Measurements from ENCODE around the gene JAG2.
A peak's percentile ranks its signal among the peaks of the same experiment; 100 is the strongest.

JAG2 gene

GRCh38 chr14:105168496-105168978 lies at the start of gene JAG2:
JAG2 (minus strand) TSS chr14:105168776; CDS start chr14:105168420, 356 bp downstream.
- DNase-seq (ENCODE audit: low read depth, low spot score) = no peak
- H3K27me3 ChIP-seq (ENCODE audit: insufficient read depth, insufficient read length) = no peaks in the 10 kb centered on the region
- H3K9ac ChIP-seq (ENCODE audit: insufficient read length, low read depth) = peak within 1 kb of the TSS; percentile 67
- H3K4me1 ChIP-seq (ENCODE audit: insufficient read depth, insufficient read length) = peaks cover 25% of the 10 kb centered on the region
- TF ChIP-seq SUZ12 (IDR thresholded peaks at IDR 0.05; ENCODE audit: extremely low read depth, insufficient read depth, insufficient read length) (no peak), YY1 (IDR thresholded peaks at IDR 0.05; ENCODE audit: insufficient read depth, insufficient read length) (no peak), ZNF274 (IDR thresholded peaks at IDR 0.05; ENCODE audit: low read depth, low read length) (no peak)
- H3K4me3 ChIP-seq (ENCODE audit: insufficient read length, low read depth) = peak within 1 kb of the TSS; percentile 57
- peaks cover 3% of the 10 kb centered on the region for H3K36me3 ChIP-seq (ENCODE audit: insufficient read depth, insufficient read length, low read length)
- H3K9me3 ChIP-seq (ENCODE audit: insufficient read depth, low read length) = no peaks in the 10 kb centered on the region

GRCh38 chr14:105217774-105218173 lies 49.2 kb upstream of the JAG2 start:
- Histone ChIP-seq H3K36me3 (ENCODE audit: insufficient read depth, insufficient read length, low read length) (peaks cover 49% of the 10 kb centered on the region), H3K4me3 (ENCODE audit: insufficient read length, low read depth) (no peak overlapping the region), H3K9ac (ENCODE audit: insufficient read length, low read depth) (no peak overlapping the region), H3K27me3 (ENCODE audit: insufficient read depth, insufficient read length) (no peaks in the 10 kb centered on the region), H3K9me3 (ENCODE audit: insufficient read depth, low read length) (no peaks in the 10 kb centered on the region), H3K4me1 (ENCODE audit: insufficient read depth, insufficient read length) (peaks cover 2% of the 10 kb centered on the region)
- no peak for DNase-seq (ENCODE audit: low read depth, low spot score)
- TF ChIP-seq SUZ12 (IDR thresholded peaks at IDR 0.05; ENCODE audit: extremely low read depth, insufficient read depth, insufficient read length) (no peak), YY1 (IDR thresholded peaks at IDR 0.05; ENCODE audit: insufficient read depth, insufficient read length) (no peak)

- Histone ChIP-seq H3K9ac (ENCODE audit: insufficient read length, low read depth) (no peak overlapping the region), H3K36me3 (ENCODE audit: insufficient read depth, insufficient read length, low read length) (peaks cover 56% of the 10 kb centered on the region), H3K27me3 (ENCODE audit: insufficient read depth, insufficient read length) (no peaks in the 10 kb centered on the region), H3K4me1 (ENCODE audit: insufficient read depth, insufficient read length) (peaks cover 2% of the 10 kb centered on the region), H3K9me3 (ENCODE audit: insufficient read depth, low read length) (no peaks in the 10 kb centered on the region), H3K4me3 (ENCODE audit: insufficient read length, low read depth) (no peak overlapping the region)
- DNase-seq (ENCODE audit: low read depth, low spot score) = no peak
- TF ChIP-seq ZNF274 (IDR thresholded peaks at IDR 0.05; ENCODE audit: low read depth, low read length) = no peak
- no peak for TF ChIP-seq YY1 (IDR thresholded peaks at IDR 0.05; ENCODE audit: insufficient read depth, insufficient read length)
- no peak for TF ChIP-seq SUZ12 (IDR thresholded peaks at IDR 0.05; ENCODE audit: extremely low read depth, insufficient read depth, insufficient read length)
Observed at GRCh38 chr14:105216490-105217247, 48.1 kb upstream of the JAG2 start.

DNA sequence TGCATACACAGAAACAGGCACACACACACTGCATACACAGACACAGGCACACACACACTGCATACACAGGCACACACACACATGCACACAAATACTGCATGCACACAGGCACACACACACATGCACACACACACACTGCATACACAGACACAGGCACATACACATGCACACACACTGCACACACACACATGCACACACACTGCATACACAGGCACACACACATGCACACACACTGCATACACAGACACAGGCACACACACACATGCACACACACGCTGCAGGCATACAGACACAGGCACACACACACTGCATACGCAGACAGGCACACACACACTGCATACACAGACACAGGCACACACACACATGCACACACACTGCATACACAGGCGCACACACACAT lies 47.0 kb upstream of the JAG2 start:
- H3K9ac ChIP-seq (ENCODE audit: insufficient read length, low read depth) = no peak overlapping the region
- peaks cover 2% of the 10 kb centered on the region for H3K4me1 ChIP-seq (ENCODE audit: insufficient read depth, insufficient read length)
- no peaks in the 10 kb centered on the region for H3K9me3 ChIP-seq (ENCODE audit: insufficient read depth, low read length)
- TF ChIP-seq SUZ12 (IDR thresholded peaks at IDR 0.05; ENCODE audit: extremely low read depth, insufficient read depth, insufficient read length) = no peak
- TF ChIP-seq YY1 (IDR thresholded peaks at IDR 0.05; ENCODE audit: insufficient read depth, insufficient read length) = no peak
- TF ChIP-seq ZNF274 (IDR thresholded peaks at IDR 0.05; ENCODE audit: low read depth, low read length) = no peak
- DNase-seq (ENCODE audit: low read depth, low spot score) = no peak
- H3K4me3 ChIP-seq (ENCODE audit: insufficient read length, low read depth) = no peak overlapping the region
- no peaks in the 10 kb centered on the region for H3K27me3 ChIP-seq (ENCODE audit: insufficient read depth, insufficient read length)
- H3K36me3 ChIP-seq (ENCODE audit: insufficient read depth, insufficient read length, low read length) = peaks cover 45% of the 10 kb centered on the region

DNA sequence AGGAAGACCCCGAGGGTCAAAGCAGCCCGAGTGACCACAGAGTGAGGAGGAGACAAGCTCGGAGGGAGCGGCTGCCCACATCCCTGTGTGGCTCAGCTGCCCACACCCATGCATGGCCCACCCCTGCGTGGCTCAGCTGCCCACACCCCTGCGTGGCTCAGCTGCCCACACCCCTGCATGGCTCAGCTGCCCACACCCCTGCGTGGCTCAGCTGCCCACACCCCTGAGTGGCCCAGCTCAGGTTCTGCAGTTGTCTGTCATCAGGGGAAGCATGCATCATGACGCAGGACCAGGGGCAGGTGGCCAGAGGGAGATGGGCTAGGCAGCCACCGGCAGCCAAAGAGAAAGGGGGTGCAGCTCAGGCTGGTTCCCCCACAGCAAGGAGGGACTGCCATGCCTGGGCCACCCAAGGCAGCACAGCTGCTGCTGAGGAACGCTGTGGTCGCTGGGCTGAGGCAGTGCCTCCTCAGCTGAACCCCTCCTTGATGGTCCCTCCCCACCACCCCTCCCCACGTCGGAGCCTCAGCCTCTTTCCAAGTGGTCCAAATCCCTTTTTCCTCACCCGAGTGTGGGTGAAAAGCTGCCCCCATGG lies 45.8 kb upstream of the JAG2 start:
- no peak for DNase-seq (ENCODE audit: low read depth, low spot score)
- H3K9ac ChIP-seq (ENCODE audit: insufficient read length, low read depth) = no peak overlapping the region
- H3K27me3 ChIP-seq (ENCODE audit: insufficient read depth, insufficient read length) = no peaks in the 10 kb centered on the region
- H3K9me3 ChIP-seq (ENCODE audit: insufficient read depth, low read length) = no peaks in the 10 kb centered on the region
- no peak for TF ChIP-seq ZNF274 (IDR thresholded peaks at IDR 0.05; ENCODE audit: low read depth, low read length)
- TF ChIP-seq SUZ12 (IDR thresholded peaks at IDR 0.05; ENCODE audit: extremely low read depth, insufficient read depth, insufficient read length) = no peak
- TF ChIP-seq YY1 (IDR thresholded peaks at IDR 0.05; ENCODE audit: insufficient read depth, insufficient read length) = no peak
- H3K36me3 ChIP-seq (ENCODE audit: insufficient read depth, insufficient read length, low read length) = peaks cover 49% of the 10 kb centered on the region
- H3K4me3 ChIP-seq (ENCODE audit: insufficient read length, low read depth) = no peak overlapping the region
- peaks cover 2% of the 10 kb centered on the region for H3K4me1 ChIP-seq (ENCODE audit: insufficient read depth, insufficient read length)

GRCh38 chr14:105213361-105213760 lies 44.8 kb upstream of the JAG2 start:
- no peak overlapping the region for H3K9ac ChIP-seq (ENCODE audit: insufficient read length, low read depth)
- H3K4me1 ChIP-seq (ENCODE audit: insufficient read depth, insufficient read length) = peaks cover 2% of the 10 kb centered on the region
- no peak for DNase-seq (ENCODE audit: low read depth, low spot score)
- no peaks in the 10 kb centered on the region for H3K9me3 ChIP-seq (ENCODE audit: insufficient read depth, low read length)
- H3K27me3 ChIP-seq (ENCODE audit: insufficient read depth, insufficient read length) = no peaks in the 10 kb centered on the region
- H3K36me3 ChIP-seq (ENCODE audit: insufficient read depth, insufficient read length, low read length) = peaks cover 43% of the 10 kb centered on the region
- TF ChIP-seq YY1 (IDR thresholded peaks at IDR 0.05; ENCODE audit: insufficient read depth, insufficient read length) (no peak), SUZ12 (IDR thresholded peaks at IDR 0.05; ENCODE audit: extremely low read depth, insufficient read depth, insufficient read length) (no peak), ZNF274 (IDR thresholded peaks at IDR 0.05; ENCODE audit: low read depth, low read length) (no peak)
- no peak overlapping the region for H3K4me3 ChIP-seq (ENCODE audit: insufficient read length, low read depth)

DNA sequence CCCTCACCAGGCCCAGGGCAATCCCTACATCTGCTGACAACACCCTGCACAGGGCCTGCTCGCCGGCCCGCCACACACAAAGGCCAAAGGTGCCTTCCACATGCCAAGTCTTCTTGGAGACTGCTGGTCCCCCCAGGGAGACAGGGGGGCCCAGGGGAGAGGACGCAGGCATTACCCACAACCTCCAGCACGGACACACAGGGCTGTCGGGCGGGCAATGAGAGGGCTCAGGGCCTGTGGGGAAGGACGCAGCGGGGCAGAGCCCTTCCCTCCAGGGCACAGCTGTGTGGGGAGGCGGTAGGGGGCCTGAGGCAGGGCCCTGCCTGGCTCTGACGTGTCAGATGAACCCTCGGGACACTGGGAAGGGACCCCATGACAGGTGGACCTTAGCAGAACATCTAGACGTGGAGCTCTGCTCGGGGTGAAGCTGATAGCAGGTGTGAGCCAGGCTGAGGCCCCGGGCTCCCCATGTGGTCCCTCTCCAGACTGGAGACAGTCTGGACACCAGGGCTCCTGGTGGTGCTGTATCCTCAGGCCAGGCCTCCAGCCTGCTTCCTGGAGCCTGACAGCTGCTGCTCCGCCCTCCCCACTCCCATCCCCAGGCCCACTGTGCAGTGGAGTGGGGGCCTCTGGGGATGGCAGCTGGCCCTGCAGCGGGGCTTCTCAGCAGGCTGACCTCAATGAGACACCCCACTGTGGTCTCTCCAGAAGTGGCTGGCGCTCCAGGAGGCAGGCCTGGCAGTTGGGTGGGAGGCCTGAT lies 44.1 kb upstream of the JAG2 start:
- Histone ChIP-seq H3K4me1 (ENCODE audit: insufficient read depth, insufficient read length) (peaks cover 4% of the 10 kb centered on the region), H3K36me3 (ENCODE audit: insufficient read depth, insufficient read length, low read length) (peaks cover 38% of the 10 kb centered on the region), H3K27me3 (ENCODE audit: insufficient read depth, insufficient read length) (no peaks in the 10 kb centered on the region), H3K9ac (ENCODE audit: insufficient read length, low read depth) (no peak overlapping the region), H3K9me3 (ENCODE audit: insufficient read depth, low read length) (no peaks in the 10 kb centered on the region), H3K4me3 (ENCODE audit: insufficient read length, low read depth) (no peak overlapping the region)
- DNase-seq (ENCODE audit: low read depth, low spot score) = no peak
- no peak for TF ChIP-seq YY1 (IDR thresholded peaks at IDR 0.05; ENCODE audit: insufficient read depth, insufficient read length)
- no peak for TF ChIP-seq SUZ12 (IDR thresholded peaks at IDR 0.05; ENCODE audit: extremely low read depth, insufficient read depth, insufficient read length)
- no peak for TF ChIP-seq ZNF274 (IDR thresholded peaks at IDR 0.05; ENCODE audit: low read depth, low read length)
